HEK293T (cell line): ENCODE measurements around the gene RAB44.

ENCODE experiments used
- CTCF ChIA-PET: fragments of 350-600 bp; formaldehyde crosslinking; extraction: SDS; loops from one replicate; lab custom pipeline; 2021; ENCODE audit warnings: antibody characterized with exemption, inconsistent platforms; lab: Yijun Ruan, JAX
- POLR2A ChIA-PET: fragments of 350-600 bp; formaldehyde crosslinking; extraction: SDS; loops from one replicate; lab custom pipeline; 2020; ENCODE audit warnings: antibody characterized with exemption, inconsistent platforms; lab: Yijun Ruan, JAX
- DNase-seq: peaks from one replicate; pipeline ENCODE4 v3.0.0; 2012; ENCODE audit warnings: mixed read lengths; ENCODE audit errors: extremely low spot score
- ARNT ChIP-seq: fragments of 450-650 bp; IDR thresholded peaks from 2 replicates; pipeline ENCODE4 v1.6.1; 2017; ENCODE audit warnings: mild to moderate bottlenecking
- BHLHE40 ChIP-seq: fragments of 450-650 bp; IDR thresholded peaks from 2 replicates; pipeline ENCODE4 v1.6.1; 2016; ENCODE audit warnings: mild to moderate bottlenecking, moderate library complexity, borderline replicate concordance
- CTBP1 ChIP-seq: fragments of 450-650 bp; IDR thresholded peaks from 2 replicates; pipeline ENCODE4 v1.6.1; 2016; ENCODE audit warnings: borderline replicate concordance
- ELF4 ChIP-seq: fragments of 450-650 bp; IDR thresholded peaks from 2 replicates; pipeline ENCODE4 v1.6.1; 2017; ENCODE audit warnings: antibody characterized with exemption
- FOXA1 ChIP-seq: fragments of 450-650 bp; IDR thresholded peaks from 2 replicates; pipeline ENCODE4 v1.6.1; 2016; ENCODE audit warnings: mild to moderate bottlenecking
- FOXK2 ChIP-seq: fragments of 450-650 bp; IDR thresholded peaks from 2 replicates; pipeline ENCODE4 v1.6.1; 2016; ENCODE audit warnings: mild to moderate bottlenecking
- FOXM1 ChIP-seq: fragments of 450-650 bp; IDR thresholded peaks from 2 replicates; pipeline ENCODE4 v1.6.1; 2017; ENCODE audit warnings: mild to moderate bottlenecking, borderline replicate concordance
- HDGF ChIP-seq: fragments of 450-650 bp; IDR thresholded peaks from 2 replicates; pipeline ENCODE4 v1.6.1; 2017; ENCODE audit warnings: antibody characterized with exemption, borderline replicate concordance
- L3MBTL2 ChIP-seq: fragments of 450-650 bp; conservative IDR thresholded peaks from 2 replicates; pipeline ENCODE4 v1.6.1; 2016; ENCODE audit warnings: mild to moderate bottlenecking
- LEF1 ChIP-seq: fragments of 450-650 bp; IDR thresholded peaks from 2 replicates; pipeline ENCODE4 v1.6.1; 2017; ENCODE audit warnings: mild to moderate bottlenecking, borderline replicate concordance
- NFRKB ChIP-seq: fragments of 450-650 bp; IDR thresholded peaks from 2 replicates; pipeline ENCODE4 v1.6.1; 2016; ENCODE audit warnings: mild to moderate bottlenecking, moderate library complexity
- PKNOX1 ChIP-seq: fragments of 450-650 bp; IDR thresholded peaks from 2 replicates; pipeline ENCODE4 v1.6.1; 2016
- SP1 ChIP-seq: fragments of 450-650 bp; IDR thresholded peaks from 2 replicates; pipeline ENCODE4 v1.6.1; 2017
- SUZ12 ChIP-seq: fragments of 450-650 bp; IDR thresholded peaks from 2 replicates; pipeline ENCODE4 v1.6.1; 2016; ENCODE audit warnings: mild to moderate bottlenecking
- TARDBP ChIP-seq: fragments of 450-650 bp; IDR thresholded peaks from 2 replicates; pipeline ENCODE4 v1.6.1; 2016
- ZNF384 ChIP-seq: fragments of 450-650 bp; IDR thresholded peaks from 2 replicates; pipeline ENCODE4 v1.6.1; 2016

Gene RAB44

GRCh38 chr6:36692220-36692619 lies 5.4 kb upstream of the RAB44 start:
- TF ChIP-seq LEF1 (no peak), ELF4 (no peak), TARDBP (no peak)
- no peak for DNase-seq
- ChIA-PET POLR2A (no interaction called here), CTCF (no interaction called here)

- ChIA-PET POLR2A (no interaction called here), CTCF (interaction anchor here (0.6 kb wide), 1 partner anchor 114 kb away, joined by 7 read pairs; no protein-coding TSS in a partner anchor)
- TF ChIP-seq FOXK2, result no peak
- no peak for DNase-seq
These were observed 4.5 kb upstream of the RAB44 start for GRCh38 chr6:36692861-36693702.

GRCh38 chr6:36694616-36695015 lies 3.0 kb upstream of the RAB44 start:
- TF ChIP-seq LEF1 (no peak), ELF4 (no peak), L3MBTL2 (no peak), SUZ12 (no peak), HDGF (no peak), CTBP1 (no peak), FOXM1 (no peak), PKNOX1 (no peak), ZNF384 (no peak), SP1 (no peak), FOXA1 (no peak), BHLHE40 (no peak), NFRKB (no peak), TARDBP (no peak), ARNT (no peak)
- ChIA-PET POLR2A (no interaction called here), CTCF (no interaction called here)
- DNase-seq, result no peak

- ChIA-PET POLR2A (no interaction called here), CTCF (no interaction called here)
- no peak for DNase-seq
- TF ChIP-seq PKNOX1 (no peak), FOXK2 (no peak), ZNF384 (no peak), CTBP1 (no peak), TARDBP (no peak), ARNT (no peak), ELF4 (no peak), FOXM1 (no peak)
These were observed 2.2 kb upstream of the RAB44 start for GRCh38 chr6:36695414-36695813.

- DNase-seq, result no peak
- TF ChIP-seq ARNT (no peak), CTBP1 (no peak), L3MBTL2 (no peak), FOXA1 (no peak), ELF4 (no peak), ZNF384 (no peak), SUZ12 (no peak), BHLHE40 (no peak), SP1 (no peak)
- ChIA-PET CTCF (no interaction called here), POLR2A (no interaction called here)
These were observed 570 bp downstream of the RAB44 start for GRCh38 chr6:36698196-36698595.

- no peak for TF ChIP-seq ELF4
- no peak for TF ChIP-seq BHLHE40
- TF ChIP-seq ARNT, result no peak
- TF ChIP-seq ZNF384, result no peak
- TF ChIP-seq NFRKB, result no peak
- no peak for TF ChIP-seq TARDBP
- no peak for TF ChIP-seq SUZ12
- TF ChIP-seq FOXA1, result no peak
- no peak for TF ChIP-seq CTBP1
- no peak for TF ChIP-seq SP1
- TF ChIP-seq FOXM1, result no peak
- TF ChIP-seq LEF1, result no peak
- no peak for TF ChIP-seq FOXK2
- no peak for TF ChIP-seq HDGF
- TF ChIP-seq PKNOX1, result no peak
- no peak for TF ChIP-seq L3MBTL2
- POLR2A ChIA-PET, result no interaction called here
- CTCF ChIA-PET, result no interaction called here
- no peak for DNase-seq
These were observed 1.2 kb downstream of the RAB44 start for GRCh38 chr6:36698871-36699271.

- no peak for DNase-seq
- no peak for TF ChIP-seq HDGF
- POLR2A ChIA-PET, result no interaction called here
- CTCF ChIA-PET, result no interaction called here
These were observed 1.7 kb downstream of the RAB44 start for GRCh38 chr6:36699348-36699747.
